ENCODE measurements around the gene ARHGAP1. TPM values are rescaled to one million over a fixed set of nuclear protein-coding genes. Genes with fewer than 3 reads are reported as not detected.

Gene ARHGAP1
- total and polyA plus RNA-seq, 2 of the 13 experiments (the other 11 are each of a cell fraction or from before 2014, with no cell fraction given): 18.6 to 30.3 TPM

- TF ChIP-seq MLXIP (CRISPR knock-in tag; IDR thresholded peaks at IDR 0.05; ENCODE audit: borderline replicate concordance) (no peak), PRDM4 (CRISPR knock-in tag; IDR thresholded peaks at IDR 0.05; ENCODE audit: borderline replicate concordance) (no peak), NRL (CRISPR knock-in tag; IDR thresholded peaks at IDR 0.05; ENCODE audit: borderline replicate concordance) (no peak; the same call in 1 of the 2 replicates), GPBP1L1 (CRISPR knock-in tag; IDR thresholded peaks at IDR 0.05) (no peak), ZNF318 (CRISPR knock-in tag; IDR thresholded peaks at IDR 0.05) (no peak), HNF1B (CRISPR knock-in tag; IDR thresholded peaks at IDR 0.05) (peak; percentile 100), IRX3 (CRISPR knock-in tag; IDR thresholded peaks at IDR 0.05; ENCODE audit: borderline replicate concordance, low read depth) (no peak)
Observed at GRCh38 chr11:46718155-46719019, 18.0 kb upstream of the ARHGAP1 start (continued).

Measured in HepG2 (cell line).